NOMO-1 (cell line): ENCODE measurements around the gene MCM7.

Experiments
- DNase-seq, 2 experiments: peaks; one replicate each; lab custom pipeline; 2025; ENCODE audit not compliant: unreplicated experiment in 2 of 2; lab: John Stamatoyannopoulos, UW

Gene MCM7

GRCh38 chr7:100075418-100075817 is 25.8 kb downstream of the MCM7 start:
- no peak for DNase-seq

- DNase-seq: no peak
Observed at GRCh38 chr7:100074841-100075240, 26.4 kb downstream of the MCM7 start.

GRCh38 chr7:100072462-100072861 is 28.7 kb downstream of the MCM7 start:
- DNase-seq: no peak

- DNase-seq: no peak
Observed at GRCh38 chr7:100071018-100071723, 30.0 kb downstream of the MCM7 start.

GRCh38 chr7:100069991-100070390 is 31.2 kb downstream of the MCM7 start:
- no peak for DNase-seq

- DNase-seq: no peak
Observed at GRCh38 chr7:100066953-100067352, 34.2 kb downstream of the MCM7 start.

GRCh38 chr7:100065452-100066186 is 35.6 kb downstream of the MCM7 start:
- DNase-seq: no peak

- DNase-seq: no peak
Observed at GRCh38 chr7:100064162-100064561, 37.0 kb downstream of the MCM7 start.

GRCh38 chr7:100063376-100063775 is 37.8 kb downstream of the MCM7 start:
- DNase-seq: no peak

- no peak for DNase-seq
Observed at GRCh38 chr7:100061518-100062193, 39.5 kb downstream of the MCM7 start.

- DNase-seq: no peak
Observed at GRCh38 chr7:100059251-100059739, 41.9 kb downstream of the MCM7 start.

- DNase-seq: no peak
Observed at GRCh38 chr7:100057006-100057405, 44.2 kb downstream of the MCM7 start.

GRCh38 chr7:100053215-100053614 is 48.0 kb downstream of the MCM7 start:
- DNase-seq: peak; percentile 63 to 77

- no peak for DNase-seq
Observed at GRCh38 chr7:100051611-100052010, 49.6 kb downstream of the MCM7 start.

- peak; percentile 70 to 71 for DNase-seq
Observed at GRCh38 chr7:100049441-100050291, 51.5 kb downstream of the MCM7 start, which contains the start of gene ZSCAN21. ZSCAN21 (plus strand) TSS chr7:100049774; CDS start chr7:100057007, 7,233 bp downstream.

GRCh38 chr7:100048680-100049079 is 52.5 kb downstream of the MCM7 start:
- DNase-seq: no peak

- DNase-seq: peak in 1 of 2 experiments; percentile 40
Observed at GRCh38 chr7:100044718-100045117, 56.5 kb downstream of the MCM7 start.
